K562 (cell line): ENCODE data around the gene ECI2. TPM values are rescaled to one million over a fixed set of nuclear protein-coding genes. Genes with fewer than 3 reads are reported as not detected.

ENCODE experiments used
- ATAC-seq: fragments of 200-7000 bp; cut with Tn5 transposase; 3 replicates; pipeline ENCODE4 v1.9.1; 2020; ENCODE audit warnings: moderate library complexity
- BruUV-seq: library from RNA; stranded (reverse); fragments of 400-500 nt; replicated peaks from 2 replicates; lab custom pipeline; 2021; lab: Mats Ljungman, UMichigan
- CTCF ChIA-PET: fragments of 300-600 bp; formaldehyde crosslinking; extraction: SDS; loops from one replicate; lab custom pipeline; 2021; ENCODE audit warnings: low intra/inter-chr PET ratio; lab: Yijun Ruan, JAX
- POLR2A ChIA-PET: fragments of 300-600, 350-650 bp; sonication (Branson Sonifier 250); formaldehyde crosslinking; extraction: SDS; loops from one replicate; lab custom pipeline; 2021; ENCODE audit warnings: antibody characterized with exemption, inconsistent platforms; lab: Yijun Ruan, JAX
- DNase-seq, 4 experiments: peaks; one replicate each; pipeline versions ENCODE4 v3.0.0 to v3.0.0-alpha.2; 2011 to 2018; ENCODE audit warnings: low spot score in 3 of 4, mixed read lengths in 3 of 4; ENCODE audit errors: extremely low read depth in 1 of 4
- FAIRE-seq: peaks from 2 replicates; lab custom pipeline; 2011; peaks lifted over from hg19 to GRCh38; lab: Jason Lieb, UNC
- H2AFZ ChIP-seq: 2 replicates; pipeline ENCODE4 v1.6.0; 2011; ENCODE audit warnings: low read depth, low read length, control low read depth, inconsistent platforms
- H3K27ac ChIP-seq: fragments of 200-600 bp; 3 replicates; pipeline ENCODE4 v1.8.0; 2011; ENCODE audit warnings: low read depth, mild to moderate bottlenecking, control low read depth, inconsistent platforms, low read length, moderate library complexity, mixed read lengths; ENCODE audit errors: extremely low read depth
- H3K27me3 ChIP-seq, 2 experiments: fragments of 300-600 bp in 1 of 2; 2 replicates in 1 of 2; 3 replicates in 1 of 2; pipeline versions ENCODE4 v1.6.0 to v1.8.0; 2011; ENCODE audit warnings: inconsistent platforms in 2 of 2, low read length in 2 of 2, mild to moderate bottlenecking in 1 of 2, mixed read lengths in 1 of 2, moderate library complexity in 1 of 2; ENCODE audit not compliant: control insufficient read depth in 2 of 2, insufficient read depth in 2 of 2
- H3K36me3 ChIP-seq: fragments of 300-600 bp; 3 replicates; pipeline ENCODE4 v1.8.0; 2011; ENCODE audit warnings: mild to moderate bottlenecking, low read length, inconsistent platforms; ENCODE audit not compliant: control insufficient read depth, insufficient read depth
- H3K4me1 ChIP-seq, 2 experiments: fragments of 200-600 bp in 1 of 2; replicated peaks in 1 of 2; 2 replicates in 1 of 2; 3 replicates in 1 of 2; pipeline versions ENCODE4 v1.5.1 to v1.8.0; 2011; ENCODE audit warnings: inconsistent platforms in 2 of 2, low read length in 2 of 2, mild to moderate bottlenecking in 1 of 2, mixed read lengths in 1 of 2, moderate library complexity in 1 of 2; ENCODE audit not compliant: control insufficient read depth in 2 of 2, insufficient read depth in 2 of 2
- H3K4me2 ChIP-seq: 2 replicates; pipeline ENCODE4 v1.6.1; 2011; ENCODE audit warnings: low read length, control low read depth, inconsistent platforms, mixed read lengths; ENCODE audit not compliant: insufficient read depth
- H3K4me3 ChIP-seq: fragments of 200-600 bp; sonication (generic), shearing (Covaris generic); 2 replicates; pipeline ENCODE4 v1.5.1; 2016; ENCODE audit warnings: control low read depth, inconsistent platforms
- H3K79me2 ChIP-seq: fragments of 200-600 bp; 3 replicates; pipeline ENCODE4 v1.8.0; 2011; ENCODE audit warnings: low read length, inconsistent platforms; ENCODE audit not compliant: control insufficient read depth, insufficient read depth
- H3K9ac ChIP-seq, 2 experiments: 2 replicates each; pipeline versions ENCODE4 v1.6.0 to v1.6.1; 2011; ENCODE audit warnings: low read depth in 2 of 2, low read length in 2 of 2, control low read depth in 1 of 2, inconsistent platforms in 1 of 2, mild to moderate bottlenecking in 1 of 2, mixed read lengths in 1 of 2; ENCODE audit not compliant: insufficient read depth in 1 of 2
- H3K9me1 ChIP-seq: one replicate; pipeline ENCODE4 v1.6.0; 2011; ENCODE audit warnings: inconsistent platforms, mild to moderate bottlenecking, low read length, moderate library complexity; ENCODE audit not compliant: control insufficient read depth, insufficient read depth
- H3K9me3 ChIP-seq: replicated peaks from 2 replicates; pipeline ENCODE4 v1.5.1; 2011; ENCODE audit warnings: low read depth, low read length, inconsistent platforms; ENCODE audit not compliant: control insufficient read depth, insufficient read depth
- H4K20me1 ChIP-seq: replicated peaks from 2 replicates; pipeline ENCODE4 v1.6.1; 2011; ENCODE audit warnings: low read length, inconsistent platforms, mixed read lengths; ENCODE audit not compliant: control insufficient read depth, insufficient read depth
- ARNT ChIP-seq, 2 experiments: fragments of 450-650 bp; IDR thresholded peaks; 2 replicates each; pipeline ENCODE4 v1.6.1; 2016; ENCODE audit warnings: mild to moderate bottlenecking in 1 of 2
- CCNT2 ChIP-seq: IDR thresholded peaks from 2 replicates; pipeline ENCODE4 v1.6.1; 2011; ENCODE audit warnings: borderline replicate concordance, low read depth, mild to moderate bottlenecking, moderate library complexity, mixed read lengths, low read length; ENCODE audit not compliant: insufficient read length; ENCODE audit errors: extremely low read depth
- WGBS: fragments of 100-300 bp; shearing (Covaris generic); methylation state at CpG from one replicate; pipeline ENCODE4 v1.1.6; 2016; ENCODE audit warnings: low coverage, mixed read lengths; ENCODE audit not compliant: insufficient coverage; ENCODE audit errors: missing lambda C conversion rate; 5-methylcytosine and 5-hydroxymethylcytosine counted together
- in situ Hi-C: fragments of 300-500 bp; cut with MboI; formaldehyde crosslinking; loops from 4 replicates; pipeline ENCODE4 v1.15.0; 2018; ENCODE audit warnings: inconsistent platforms, mixed read lengths
- intact Hi-C: fragments of 100-400 bp; cut with micrococcal nuclease; formaldehyde crosslinking; loops from 2 replicates; pipeline ENCODE4 v1.14.2; 2022
- polyA plus RNA-seq, 8 experiments: library from polyadenylated mRNA; depleted of rRNA in 4 of 8; stranded (reverse) in 5 of 8; unstranded in 3 of 8; fragments of >200 nt; fragmentation: Nextera tagmentation in 2 of 8; fragmentation: Illumina TruSeq in 1 of 8; extraction: Ambion mirVana in 2 of 8; extraction: Trizol in 1 of 8; gene quantifications; 2 replicates each; pipeline versions ENCODE4 v1.2.1 to v1.2.3, GENCODE V29; 2011 to 2014; ENCODE audit warnings: inconsistent platforms in 1 of 8, missing spikeins in 1 of 8
- total RNA-seq, 7 experiments: library from RNA; depleted of rRNA in 6 of 7; stranded (reverse); fragments of >200 nt in 6 of 7; fragmentation: Illumina TruSeq in 2 of 7; extraction: Trizol in 2 of 7; gene quantifications; 2 replicates each; pipeline versions ENCODE4 v1.2.1 to v1.2.3, GENCODE V29; 2011 to 2021; ENCODE audit warnings: low replicate concordance in 1 of 7

The ECI2 gene
- total and polyA plus RNA-seq, 9 of the 15 experiments (the other 6 are each of a cell fraction or from before 2014, with no cell fraction given), result 80.7 to 377 (median 142) TPM

GRCh38 chr6:4078691-4079471 is 56.5 kb downstream of the ECI2 start, which contains the start of gene FAM217A:
TSS of gene FAM217A (minus strand) at chr6:4079137. CDS start at chr6:4077414, 1,723 bp downstream.
- CTCF ChIA-PET, result no interaction called here
- FAIRE-seq, result no peak
- Histone ChIP-seq H3K9me3 (no peaks in the 10 kb centered on the region), H2AFZ (no peak within 1 kb of the TSS), H3K36me3 (no peaks in the 10 kb centered on the region), H3K79me2 (no peaks in the 10 kb centered on the region), H3K27ac (no peak within 1 kb of the TSS), H3K9ac (no peak within 1 kb of the TSS), H4K20me1 (no peaks in the 10 kb centered on the region), H3K4me3 (no peak within 1 kb of the TSS), H3K9me1 (no peaks in the 10 kb centered on the region), H3K27me3 (no peaks in the 10 kb centered on the region), H3K4me2 (no peak within 1 kb of the TSS), H3K4me1 (no peaks in the 10 kb centered on the region)
- TF ChIP-seq ARNT (IDR thresholded peaks at IDR 0.05) (no peak), CCNT2 (peak; percentile 3)
- POLR2A ChIA-PET, result interaction anchor here (0.7 to 1.2 kb wide), 2 partner anchors 17 to 36 kb away, joined by 3 to 5 read pairs; no protein-coding TSS in a partner anchor
- ATAC-seq, result no peak
- whole genome bisulfite sequencing, result 86% methylated on average over 29 of the region's 91 CpGs
- no TSS peak for BruUV-seq
- intact Hi-C loops, result no loop called here
- no peak for DNase-seq
- in situ Hi-C loops, result no loop called here
